Erythroblast (primary cell): ENCODE measurements around the gene IGFBPL1.

Experiments
- GATA1 ChIP-seq: IDR thresholded peaks from 2 replicates; pipeline ENCODE4 v1.6.1; 2011; ENCODE audit warnings: low read depth, mild to moderate bottlenecking, control low read depth, low read length, moderate library complexity
- POLR2A ChIP-seq: IDR thresholded peaks from 2 replicates; pipeline ENCODE4 v1.6.1; 2011; ENCODE audit warnings: mild to moderate bottlenecking, low read length

DNA sequence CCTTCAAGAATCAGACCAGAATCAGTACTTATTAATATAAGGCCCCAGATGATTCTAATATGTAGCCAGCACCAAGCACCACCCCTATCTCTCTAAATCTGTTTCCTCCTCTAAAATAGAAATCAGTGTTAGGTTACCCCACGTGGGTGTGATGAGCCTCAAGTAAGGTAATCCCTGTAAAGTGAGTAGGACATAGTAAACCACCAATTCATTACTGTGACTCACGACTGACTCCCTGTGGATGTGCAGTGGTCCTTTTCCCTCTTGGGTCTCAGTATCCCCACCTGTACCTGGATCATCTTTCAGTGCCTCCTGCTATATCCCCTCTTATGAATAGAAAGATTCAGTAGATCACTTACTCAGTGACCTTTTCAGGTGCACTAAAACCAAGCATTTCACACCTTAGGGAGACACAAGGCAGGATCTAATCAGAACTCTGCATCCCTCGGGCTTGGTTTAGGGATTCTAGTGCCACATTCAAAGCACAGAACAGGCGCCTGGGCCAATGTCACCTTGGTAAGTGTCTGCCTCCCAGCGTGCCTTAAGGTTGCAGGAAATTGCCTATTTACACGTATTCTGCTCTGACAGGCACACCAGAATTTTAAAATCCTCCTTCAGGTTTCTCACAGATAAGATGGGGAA, 43.9 kb downstream of the IGFBPL1 start:
- no peak for TF ChIP-seq POLR2A
- TF ChIP-seq GATA1 = no peak
